ENCODE results near the gene TESK1. TPM values are rescaled to one million over a fixed set of nuclear protein-coding genes. Genes with fewer than 3 reads are reported as not detected.

Gene TESK1
- total and polyA plus RNA-seq, 2 of the 8 experiments (the other 6 are each of a cell fraction or from before 2014, with no cell fraction given), result 13.5 to 13.9 TPM

DNA sequence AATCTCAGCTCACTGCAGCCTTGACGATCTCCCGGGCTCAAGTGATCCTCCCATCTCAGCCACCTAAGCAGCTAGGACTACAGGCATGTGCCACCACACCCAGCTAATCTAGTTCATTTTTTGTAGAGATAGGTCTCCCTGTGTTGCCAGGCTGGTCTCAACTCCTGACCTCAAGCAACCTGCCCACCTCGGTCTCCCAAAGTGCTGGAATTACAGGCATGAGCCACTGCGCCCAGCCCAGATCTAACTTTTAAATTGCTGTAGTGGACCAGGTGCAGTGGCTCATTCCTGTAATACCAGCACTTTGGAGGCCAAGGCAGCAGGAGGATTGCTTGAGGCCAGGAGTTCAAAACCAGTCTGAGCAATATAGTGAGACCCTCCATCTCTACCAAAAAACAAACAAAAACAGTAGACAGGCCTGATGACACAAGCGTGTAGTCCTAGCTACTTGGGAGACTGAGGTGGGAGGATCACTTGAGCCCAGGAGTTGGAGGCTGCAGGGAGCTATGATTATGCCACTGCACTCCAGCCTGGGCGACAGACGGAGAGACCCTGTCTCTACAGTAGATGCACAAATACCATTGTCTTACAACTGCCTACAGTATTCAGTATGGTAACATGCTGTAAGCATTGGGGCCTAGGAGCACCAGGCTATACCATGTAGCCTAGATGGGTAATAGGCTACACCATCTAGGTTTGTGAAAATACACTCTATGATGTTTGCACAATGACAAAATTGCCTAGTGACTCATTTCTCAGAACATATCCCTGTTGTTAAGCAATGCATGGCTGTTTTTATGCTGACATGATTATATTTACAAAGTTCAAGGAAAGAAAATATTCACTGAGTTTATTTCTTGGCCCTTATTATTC lies 47.1 kb downstream of the TESK1 start:
- ChIA-PET CTCF (ENCODE audit: partially characterized antibody) (interaction anchor here (1.0 to 15.9 kb wide), 8 partner anchors 9 to 80 kb away, joined by 3 to 347 read pairs (median 18); partner anchors contain the start of genes ARHGEF39, CCDC107, CD72 and CREB3), POLR2A (ENCODE audit: partially characterized antibody) (interaction anchor here (0.8 to 1.4 kb wide), 3 partner anchors 28 to 49 kb away, joined by 3 read pairs; no protein-coding TSS in a partner anchor)
- Histone ChIP-seq H4K91ac (replicated peaks; ENCODE audit: insufficient read length, low read length) (no peak overlapping the region), H3K4me2 (ENCODE audit: insufficient read depth in 1 of 2, low read depth in 2 of 2, low read length in 2 of 2) (no peak overlapping the region), H2BK20ac (ENCODE audit: low read length) (peak overlapping the region; percentile 64; the same call in 1 of the 2 replicates), H4K20me1 (replicated peaks in 1 of 2; ENCODE audit: control insufficient read depth in 1 of 2, insufficient read depth in 2 of 2, low read length in 2 of 2) (no peaks in the 10 kb centered on the region), H3K56ac (replicated peaks; ENCODE audit: insufficient read length, low read depth, low read length) (no peak overlapping the region), H4K8ac (ENCODE audit: extremely low read depth, insufficient read depth, low read length) (no peak overlapping the region), H3K14ac (ENCODE audit: insufficient read length) (no peak overlapping the region), H3K36me3 (ENCODE audit: control insufficient read depth in 2 of 4, insufficient read depth in 4 of 4, low read length in 3 of 4) (no peaks in the 10 kb centered on the region), H3K79me2 (ENCODE audit: control insufficient read depth in 1 of 2, insufficient read depth in 2 of 2, low read length in 2 of 2) (no peaks in the 10 kb centered on the region), H4K5ac (ENCODE audit: insufficient read length, low read depth, low read length) (no peak overlapping the region), H3K4me1 (replicated peaks in 1 of 4; ENCODE audit: control insufficient read depth in 3 of 4, insufficient read depth in 4 of 4, low read length in 3 of 4) (peaks cover 2 to 17% (median 12%) of the 10 kb centered on the region in 4 experiments; a peak in 6 of 7 replicates), H3K4me3 (ENCODE audit: extremely low read depth in 1 of 4, insufficient read depth in 2 of 4, low read depth in 3 of 4, low read length in 4 of 4) (no peak overlapping the region), H3K18ac (ENCODE audit: extremely low read depth, low read length) (no peak overlapping the region), H3K4ac (replicated peaks; ENCODE audit: insufficient read length, low read depth, low read length) (no peak overlapping the region), H2BK12ac (ENCODE audit: low read depth, low read length) (peak overlapping the region; percentile 80; the same call in 1 of the 2 replicates), H3K9ac (replicated peaks in 1 of 4; ENCODE audit: extremely low read depth in 1 of 4, low read depth in 3 of 4, low read length in 3 of 4) (no peak overlapping the region; a peak in 1 of 7 replicates), H2AFZ (ENCODE audit: low read length) (no peak overlapping the region), H3K27me3 (replicated peaks in 1 of 4; ENCODE audit: control insufficient read depth in 3 of 4, extremely low read depth in 1 of 4, insufficient read depth in 3 of 4, low read length in 3 of 4) (peaks cover 0 to 7% (median 0%) of the 10 kb centered on the region in 4 experiments; a peak in 1 of 7 replicates), H2BK120ac (replicated peaks; ENCODE audit: low read depth, low read length) (no peak overlapping the region), H3K79me1 (ENCODE audit: low read depth, low read length) (no peaks in the 10 kb centered on the region), H2AK5ac (ENCODE audit: low read depth, low read length) (no peak overlapping the region), H2BK15ac (ENCODE audit: low read length) (0 out of 2 replicates have a peak overlapping the region, but pooled peaks have one; percentile 32), H3K9me3 (ENCODE audit: insufficient read depth in 2 of 2, low read depth in 1 of 2, low read length in 1 of 2) (no peaks in the 10 kb centered on the region), H3K23ac (ENCODE audit: insufficient read length) (no peak overlapping the region), H3K23me2 (ENCODE audit: low read depth, low read length) (peaks cover 8% of the 10 kb centered on the region), H3K27ac (ENCODE audit: low read depth, low read length) (no peak overlapping the region), H2BK5ac (ENCODE audit: low read depth, low read length) (no peak overlapping the region)
- DNase-seq (ENCODE audit: low read depth in 1 of 2, low spot score in 2 of 2) (no peak), FAIRE-seq (no peak)
- 92% methylated on average over 7 of the region's 7 CpGs; no CpG with 5 or more reads in 1 of the 2 experiments for WGBS, 2 experiments (ENCODE audit: extremely low coverage in 1 of 2, insufficient coverage in 1 of 2, insufficient read length in 1 of 2, insufficient replicate concordance in 2 of 2, low coverage in 1 of 2, low lambda C conversion rate in 2 of 2, missing lambda C conversion rate in 1 of 2)
